GM19372 (cell line): ENCODE results near the gene KRTAP4-16.
"Not testable (repeated sequence)": the region's sequence is repeated elsewhere in the genome, so short reads cannot be mapped to it uniquely, and the experiment has no call there.

ENCODE experiments used
- ATAC-seq: cut with Tn5 transposase; IDR thresholded peaks from one replicate; pipeline ENCODE4 v1.9.1; 2021; ENCODE audit warnings: mild to moderate bottlenecking, low read depth, moderate library complexity; ENCODE audit not compliant: unreplicated experiment

The KRTAP4-16 gene

GRCh38 chr17:41082626-41083025 lies 19.4 kb downstream of the KRTAP4-16 start:
- no peak for ATAC-seq

- no peak for ATAC-seq
Measured at GRCh38 chr17:41076788-41077187, 25.2 kb downstream of the KRTAP4-16 start.

- ATAC-seq = no peak
Measured at GRCh38 chr17:41073676-41074075, 28.3 kb downstream of the KRTAP4-16 start.

- ATAC-seq = no peak
Measured at GRCh38 chr17:41071606-41072360, 30.2 kb downstream of the KRTAP4-16 start.

- no peak for ATAC-seq
Measured at GRCh38 chr17:41069031-41069430, 33.0 kb downstream of the KRTAP4-16 start.

GRCh38 chr17:41067281-41067680 lies 34.7 kb downstream of the KRTAP4-16 start:
- no peak for ATAC-seq

GRCh38 chr17:41065829-41066624 lies 36.0 kb downstream of the KRTAP4-16 start, which contains the start of gene KRTAP2-4:
Gene KRTAP2-4, minus strand, starts transcription at chr17:41065879. Its CDS starts 34 bp downstream, at chr17:41065845.
- ATAC-seq = no peak

GRCh38 chr17:41065016-41065689 lies 36.9 kb downstream of the KRTAP4-16 start:
- not testable (repeated sequence) for ATAC-seq

GRCh38 chr17:41064301-41064700 lies 37.7 kb downstream of the KRTAP4-16 start:
- no peak for ATAC-seq

GRCh38 chr17:41063449-41063848 lies 38.6 kb downstream of the KRTAP4-16 start:
- no peak for ATAC-seq

GRCh38 chr17:41061964-41062363 lies 40.0 kb downstream of the KRTAP4-16 start:
- ATAC-seq = no peak

GRCh38 chr17:41060052-41060604 lies 41.9 kb downstream of the KRTAP4-16 start, which contains the start of gene KRTAP2-3:
Gene KRTAP2-3, minus strand, starts transcription at chr17:41060114. Its CDS starts 64 bp downstream, at chr17:41060050.
- no peak for ATAC-seq

- ATAC-seq = not testable (repeated sequence)
Measured at GRCh38 chr17:41059276-41060051, 42.5 kb downstream of the KRTAP4-16 start.

GRCh38 chr17:41058741-41059140 lies 43.3 kb downstream of the KRTAP4-16 start:
- no peak for ATAC-seq

GRCh38 chr17:41057547-41057946 lies 44.5 kb downstream of the KRTAP4-16 start:
- no peak for ATAC-seq

GRCh38 chr17:41055130-41055529 lies 46.9 kb downstream of the KRTAP4-16 start, which contains the start of gene KRTAP2-2:
Gene KRTAP2-2, minus strand, starts transcription at chr17:41055230. Its CDS starts 19 bp downstream, at chr17:41055211.
- not testable (repeated sequence) for ATAC-seq

- ATAC-seq = not testable (repeated sequence)
Measured at GRCh38 chr17:41054556-41054955, 47.5 kb downstream of the KRTAP4-16 start.

GRCh38 chr17:41054025-41054424 lies 48.0 kb downstream of the KRTAP4-16 start:
- no peak for ATAC-seq

- no peak for ATAC-seq
Measured at GRCh38 chr17:41052566-41052965, 49.4 kb downstream of the KRTAP4-16 start.
